GM19438 (cell line): Measurements from ENCODE around the gene RAP1GAP.

Experiments
- ATAC-seq: cut with Tn5 transposase; IDR thresholded peaks from one replicate; pipeline ENCODE4 v1.9.1; 2021; ENCODE audit warnings: low read depth; ENCODE audit not compliant: unreplicated experiment

The RAP1GAP gene

GRCh38 chr1:21614419-21615115 lies 54.6 kb downstream of the RAP1GAP start:
- no peak for ATAC-seq

- ATAC-seq = no peak
These were observed 55.9 kb downstream of the RAP1GAP start for GRCh38 chr1:21613072-21613867.

GRCh38 chr1:21612057-21612456 lies 57.1 kb downstream of the RAP1GAP start:
- no peak for ATAC-seq

- ATAC-seq = no peak
These were observed 58.0 kb downstream of the RAP1GAP start for GRCh38 chr1:21610989-21611785.

- no peak for ATAC-seq
These were observed 59.1 kb downstream of the RAP1GAP start for GRCh38 chr1:21610027-21610426.

- no peak for ATAC-seq
These were observed 60.4 kb downstream of the RAP1GAP start for GRCh38 chr1:21608798-21609197.

GRCh38 chr1:21607549-21608529 lies 61.3 kb downstream of the RAP1GAP start:
- ATAC-seq = peak; percentile 86

- ATAC-seq = no peak
These were observed 63.0 kb downstream of the RAP1GAP start for GRCh38 chr1:21605964-21606705.

- no peak for ATAC-seq
These were observed 64.0 kb downstream of the RAP1GAP start for GRCh38 chr1:21605012-21605715.

GRCh38 chr1:21604208-21604957 lies 64.8 kb downstream of the RAP1GAP start:
- ATAC-seq = no peak

GRCh38 chr1:21603177-21604138 lies 65.7 kb downstream of the RAP1GAP start:
- no peak for ATAC-seq

GRCh38 chr1:21601278-21602048 lies 67.7 kb downstream of the RAP1GAP start:
- ATAC-seq = no peak

GRCh38 chr1:21599402-21599801 lies 69.8 kb downstream of the RAP1GAP start:
- ATAC-seq = no peak

- no peak for ATAC-seq
These were observed 70.3 kb downstream of the RAP1GAP start for GRCh38 chr1:21598904-21599303.

- no peak for ATAC-seq
These were observed 70.7 kb downstream of the RAP1GAP start for GRCh38 chr1:21598417-21598816.

- ATAC-seq = no peak
These were observed 71.4 kb downstream of the RAP1GAP start for GRCh38 chr1:21597753-21598152.
